Activated T-cell treated with anti-CD3 and anti-CD28 coated beads, Interleukin-2, amount 50 U/mL, for 72 hours (primary cell): ENCODE measurements around the gene RNF17. TPM values are rescaled to one million over a fixed set of nuclear protein-coding genes. Genes with fewer than 3 reads are reported as not detected.
"Not testable (repeated sequence)": the region's sequence is repeated elsewhere in the genome, so short reads cannot be mapped to it uniquely, and the experiment has no call there.

ENCODE experiments used
- ATAC-seq, 2 donors: fragments of 150-1000 bp; cut with Tn5 transposase; replicated peaks in 1 of 2; 2 replicates each; pipeline ENCODE4 v1.10.0; 2021; ENCODE audit warnings: moderate library complexity in 2 of 2, mild to moderate bottlenecking in 1 of 2
- DNase-seq, 2 donors: peaks; one replicate each; pipeline ENCODE4 v3.0.0; 2021 to 2022; ENCODE audit warnings: mixed read lengths in 1 of 2
- H3K27ac Mint-ChIP-seq: one replicate; pipeline ENCODE4 v1.8.0; 2022; ENCODE audit warnings: mild to moderate bottlenecking, moderate library complexity, mixed read lengths
- H3K27me3 Mint-ChIP-seq: one replicate; pipeline ENCODE4 v1.8.0; 2022; ENCODE audit warnings: low read depth, mixed read lengths
- H3K36me3 Mint-ChIP-seq, 2 donors: one replicate each; pipeline ENCODE4 v1.8.0; 2022; ENCODE audit warnings: mixed read lengths in 2 of 2, mild to moderate bottlenecking in 1 of 2; ENCODE audit not compliant: insufficient read depth in 2 of 2
- H3K4me1 Mint-ChIP-seq: one replicate; pipeline ENCODE4 v1.8.0; 2022; ENCODE audit warnings: low read depth, mixed read lengths
- H3K4me3 Mint-ChIP-seq, 2 donors: one replicate each; pipeline ENCODE4 v1.8.0; 2022; ENCODE audit warnings: mild to moderate bottlenecking in 2 of 2, mixed read lengths in 2 of 2, moderate library complexity in 2 of 2
- H3K9me3 Mint-ChIP-seq, 2 donors: one replicate each; pipeline ENCODE4 v1.8.0; 2022; ENCODE audit warnings: mixed read lengths in 2 of 2
- total RNA-seq, 2 donors: library from RNA; stranded (reverse); gene quantifications; one replicate each; pipeline ENCODE4 v1.2.3, GENCODE V29; 2022

The RNF17 gene
- total RNA-seq, 2 donors from 2014 or later, result 0.65 TPM; not detected in 1

- peaks cover 67% of the 10 kb centered on the region for H3K27me3 Mint-ChIP-seq
- no peaks in the 10 kb centered on the region for H3K9me3 Mint-ChIP-seq
- H3K4me1 Mint-ChIP-seq, result peaks cover 6% of the 10 kb centered on the region
- no peak for ATAC-seq
- H3K4me3 Mint-ChIP-seq, result peak overlapping the region; percentile 68 to 82
- no peak for DNase-seq
- no peaks in the 10 kb centered on the region for H3K36me3 Mint-ChIP-seq
- no peak overlapping the region for H3K27ac Mint-ChIP-seq
These were observed 15.9 kb upstream of the RNF17 start for GRCh38 chr13:24748061-24748400.

DNA sequence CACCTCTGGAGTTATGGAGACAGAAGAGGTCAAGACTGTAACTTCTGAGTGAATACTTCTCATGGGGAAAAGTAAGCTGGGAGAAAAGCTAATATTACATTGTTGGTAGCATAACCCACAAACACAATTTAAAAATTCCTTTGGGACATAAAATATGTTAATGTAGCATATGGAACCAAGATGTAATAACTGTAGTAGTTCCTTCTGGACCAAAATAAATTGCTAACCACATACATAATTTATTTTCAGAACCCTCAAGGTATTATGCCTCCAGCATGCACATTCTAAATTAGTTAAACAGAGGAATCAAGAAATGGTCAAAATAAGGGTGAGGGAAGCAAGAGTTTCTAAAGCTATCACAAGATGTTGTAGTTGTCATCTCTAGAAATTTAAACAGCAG, 4.8 kb upstream of the RNF17 start:
- H3K36me3 Mint-ChIP-seq, result no peaks in the 10 kb centered on the region
- H3K27ac Mint-ChIP-seq, result no peak overlapping the region
- no peaks in the 10 kb centered on the region for H3K9me3 Mint-ChIP-seq

DNA sequence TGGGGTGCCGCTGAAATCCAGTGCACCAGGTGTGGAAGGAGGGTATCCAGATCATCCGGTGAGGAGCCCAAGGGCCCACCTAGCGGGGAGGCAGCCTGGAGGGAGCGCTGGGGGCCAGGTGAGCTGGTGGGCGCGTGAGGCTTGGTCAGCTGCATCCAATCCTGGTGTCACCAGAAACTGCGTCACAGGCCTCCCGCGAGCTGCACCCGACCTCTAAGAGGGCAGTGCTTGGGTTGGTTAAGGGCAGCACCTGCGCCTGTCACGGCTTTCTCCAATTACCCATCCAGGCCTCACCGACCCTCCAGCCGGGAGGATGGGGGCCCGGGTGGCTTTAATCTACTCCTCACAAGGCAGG, 284 bp downstream of the RNF17 start:
- Mint-ChIP-seq H3K4me1 (no peaks in the 10 kb centered on the region), H3K27me3 (peaks cover 17% of the 10 kb centered on the region), H3K4me3 (no peak overlapping the region), H3K27ac (no peak overlapping the region), H3K36me3 (no peaks in the 10 kb centered on the region), H3K9me3 (no peaks in the 10 kb centered on the region)
- no peak for DNase-seq
- no peak for ATAC-seq

More for the DNA sequence above, 4.8 kb upstream of the RNF17 start:
- H3K4me1 Mint-ChIP-seq, result no peaks in the 10 kb centered on the region
- ATAC-seq, result no peak
- DNase-seq, result no peak
- H3K27me3 Mint-ChIP-seq, result peaks cover 41% of the 10 kb centered on the region
- H3K4me3 Mint-ChIP-seq, result no peak overlapping the region

GRCh38 chr13:24777171-24777570, 13.2 kb downstream of the RNF17 start:
- Mint-ChIP-seq H3K27ac (no peak overlapping the region), H3K36me3 (no peaks in the 10 kb centered on the region), H3K4me1 (no peaks in the 10 kb centered on the region), H3K27me3 (peaks cover 21% of the 10 kb centered on the region), H3K9me3 (no peaks in the 10 kb centered on the region), H3K4me3 (no peak overlapping the region)
- ATAC-seq, result no peak
- DNase-seq, result no peak

GRCh38 chr13:24784319-24784718, 20.4 kb downstream of the RNF17 start:
- DNase-seq (no peak), ATAC-seq (peak in 1 of 2 donors; percentile 60)
- peaks cover 0 to 10% of the 10 kb centered on the region in 2 donors for H3K36me3 Mint-ChIP-seq

DNA sequence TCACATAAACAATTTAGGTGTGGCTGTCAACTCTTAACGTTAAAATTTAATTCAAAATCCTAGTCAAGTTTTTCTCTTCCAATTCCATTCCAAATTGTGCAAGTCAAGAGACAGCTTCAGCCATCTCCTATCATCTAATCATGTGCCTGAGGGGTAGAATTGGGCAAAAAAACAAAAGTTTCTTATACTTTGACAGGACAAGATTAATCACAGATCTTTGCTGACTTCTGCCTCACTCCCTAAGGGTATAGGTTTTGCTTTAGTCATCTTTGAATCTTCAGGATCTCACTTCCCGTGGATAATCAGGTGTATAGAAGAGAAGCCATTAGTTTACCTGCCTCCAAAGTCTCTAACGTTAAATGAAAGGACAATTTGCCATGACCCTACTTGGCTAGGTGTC, 24.6 kb downstream of the RNF17 start:
- H3K9me3 Mint-ChIP-seq, result peaks cover 2 to 10% of the 10 kb centered on the region in 2 donors
- no peak overlapping the region for H3K27ac Mint-ChIP-seq
- DNase-seq, result no peak
- peaks cover 5% of the 10 kb centered on the region for H3K4me1 Mint-ChIP-seq
- peaks cover 0 to 10% of the 10 kb centered on the region in 2 donors for H3K36me3 Mint-ChIP-seq
- ATAC-seq, result no peak
- peaks cover 84% of the 10 kb centered on the region for H3K27me3 Mint-ChIP-seq
- no peak overlapping the region for H3K4me3 Mint-ChIP-seq

More at GRCh38 chr13:24784319-24784718, 20.4 kb downstream of the RNF17 start:
- H3K4me1 Mint-ChIP-seq, result peaks cover 5% of the 10 kb centered on the region
- peaks cover 69% of the 10 kb centered on the region for H3K27me3 Mint-ChIP-seq
- H3K9me3 Mint-ChIP-seq, result peaks cover 2 to 11% of the 10 kb centered on the region in 2 donors
- H3K27ac Mint-ChIP-seq, result no peak overlapping the region
- no peak overlapping the region for H3K4me3 Mint-ChIP-seq

DNA sequence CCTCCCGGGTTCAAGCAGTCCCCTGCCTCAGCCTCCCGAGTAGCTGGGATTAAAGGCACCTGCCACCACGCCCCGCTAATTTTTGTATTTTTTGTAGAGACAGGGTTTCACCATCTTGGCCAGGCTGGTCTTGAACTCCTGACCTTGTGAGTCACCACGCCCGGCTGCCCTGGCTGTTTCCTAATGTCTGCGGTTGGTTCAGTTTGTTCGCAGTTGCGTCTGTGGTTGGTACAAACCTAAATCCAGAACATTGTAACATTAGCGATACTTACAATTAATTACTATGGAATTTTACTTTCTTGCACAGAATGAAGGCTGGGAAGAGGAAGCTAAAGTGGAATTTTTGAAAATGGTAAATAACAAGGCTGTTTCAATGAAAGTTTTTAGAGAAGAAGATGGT, 38.1 kb downstream of the RNF17 start:
- Mint-ChIP-seq H3K4me1 (no peaks in the 10 kb centered on the region), H3K27ac (no peak overlapping the region), H3K9me3 (peaks cover 0 to 2% of the 10 kb centered on the region in 2 donors), H3K36me3 (peaks cover 0 to 2% of the 10 kb centered on the region in 2 donors), H3K4me3 (no peak overlapping the region), H3K27me3 (peaks cover 45% of the 10 kb centered on the region)
- ATAC-seq (no peak), DNase-seq (no peak)

GRCh38 chr13:24821207-24821606, 57.2 kb downstream of the RNF17 start:
- H3K36me3 Mint-ChIP-seq, result peaks cover 0 to 2% of the 10 kb centered on the region in 2 donors
- peaks cover 0 to 3% of the 10 kb centered on the region in 2 donors for H3K9me3 Mint-ChIP-seq
- DNase-seq (no peak), ATAC-seq (no peak)
- no peak overlapping the region for H3K27ac Mint-ChIP-seq
- H3K27me3 Mint-ChIP-seq, result peaks cover 39% of the 10 kb centered on the region
- H3K4me1 Mint-ChIP-seq, result no peaks in the 10 kb centered on the region
- no peak overlapping the region for H3K4me3 Mint-ChIP-seq

DNA sequence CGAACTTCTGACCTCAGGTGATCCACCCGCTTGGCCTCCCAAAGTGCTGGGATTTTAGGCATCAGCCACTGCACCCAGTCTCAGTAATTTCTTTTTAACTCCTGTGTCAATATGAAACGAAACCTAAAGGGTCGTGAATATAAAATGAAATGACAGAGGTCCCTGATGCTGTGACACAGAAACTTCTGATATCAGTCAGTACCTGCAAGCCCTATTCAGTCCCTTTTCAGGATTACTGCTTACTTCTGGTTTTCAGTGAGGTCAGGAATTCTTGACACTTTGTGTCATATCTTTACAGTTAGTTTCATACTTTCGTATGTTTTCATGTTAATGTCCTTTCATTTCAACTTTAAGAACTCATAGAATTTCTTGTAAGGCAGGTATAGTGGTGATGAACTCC, 58.7 kb downstream of the RNF17 start:
- Mint-ChIP-seq H3K27me3 (peaks cover 35% of the 10 kb centered on the region), H3K36me3 (peaks cover 0 to 2% of the 10 kb centered on the region in 2 donors), H3K4me3 (no peak overlapping the region), H3K4me1 (no peaks in the 10 kb centered on the region), H3K27ac (no peak overlapping the region), H3K9me3 (peaks cover 0 to 3% of the 10 kb centered on the region in 2 donors)
- DNase-seq (peak in 1 of 2 donors; percentile 1), ATAC-seq (peak; percentile 58 to 86)

DNA sequence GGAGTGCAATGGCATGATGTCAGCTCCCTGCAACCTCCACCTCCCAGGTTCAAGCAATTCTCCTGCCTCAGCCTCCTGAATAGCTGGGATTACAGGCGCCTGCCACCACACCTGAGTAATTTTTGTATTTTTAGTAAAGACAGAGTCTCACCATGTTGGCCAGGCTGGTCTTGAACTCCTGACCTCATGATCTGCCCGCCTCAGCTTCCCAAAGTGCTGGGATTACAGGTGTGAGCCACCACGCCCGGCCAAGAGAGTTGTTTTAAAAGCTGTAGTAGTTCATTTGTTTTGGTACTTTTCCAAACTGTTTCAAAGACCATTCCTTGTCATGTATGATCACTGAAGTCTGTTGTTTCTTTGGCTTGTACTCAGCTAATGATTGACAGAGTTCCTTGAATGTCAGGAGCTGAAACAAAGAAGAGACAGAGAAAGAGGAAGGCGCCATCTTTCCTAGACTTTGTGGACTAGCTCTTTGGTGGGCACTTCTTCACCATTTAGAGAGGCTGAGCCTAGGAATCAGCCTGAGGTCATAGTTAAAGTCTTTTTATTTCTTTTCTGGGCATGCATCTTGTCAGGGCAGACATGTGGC, 59.2 kb downstream of the RNF17 start:
- not testable (repeated sequence) for H3K27ac Mint-ChIP-seq, H3K9me3 Mint-ChIP-seq, H3K4me1 Mint-ChIP-seq, ATAC-seq, H3K36me3 Mint-ChIP-seq, H3K4me3 Mint-ChIP-seq, DNase-seq
- peaks cover 35% of the 10 kb centered on the region for H3K27me3 Mint-ChIP-seq

DNA sequence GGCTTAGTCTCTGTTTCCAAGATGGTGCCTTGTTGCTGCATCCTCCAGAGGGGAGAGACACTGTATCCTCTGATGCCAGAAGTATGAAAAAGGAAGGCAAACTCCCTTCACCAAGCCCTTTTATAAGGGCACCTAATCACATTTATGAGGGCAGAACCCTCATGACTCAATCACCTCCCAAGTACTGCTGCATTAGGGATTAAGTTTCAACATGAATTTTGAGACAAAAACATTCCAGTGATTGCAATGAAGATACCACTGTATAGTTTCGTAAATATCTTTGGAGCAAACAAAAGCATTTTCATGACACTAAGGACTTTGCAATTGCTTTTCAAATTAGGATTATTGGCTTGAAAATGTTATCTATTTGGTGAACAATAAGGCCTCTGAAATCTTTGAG, 63.8 kb downstream of the RNF17 start:
- no peak overlapping the region for H3K4me3 Mint-ChIP-seq
- no peaks in the 10 kb centered on the region for H3K4me1 Mint-ChIP-seq
- peaks cover 34% of the 10 kb centered on the region for H3K27me3 Mint-ChIP-seq
- ATAC-seq, result no peak
- no peaks in the 10 kb centered on the region for H3K9me3 Mint-ChIP-seq
- no peak overlapping the region for H3K27ac Mint-ChIP-seq
- no peaks in the 10 kb centered on the region for H3K36me3 Mint-ChIP-seq
- no peak for DNase-seq

- no peak overlapping the region for H3K4me3 Mint-ChIP-seq
- no peaks in the 10 kb centered on the region for H3K4me1 Mint-ChIP-seq
- H3K27me3 Mint-ChIP-seq, result peaks cover 60% of the 10 kb centered on the region
- no peak for DNase-seq
- ATAC-seq, result no peak
- no peaks in the 10 kb centered on the region for H3K36me3 Mint-ChIP-seq
- no peak overlapping the region for H3K27ac Mint-ChIP-seq
- H3K9me3 Mint-ChIP-seq, result no peaks in the 10 kb centered on the region
These were observed 71.0 kb downstream of the RNF17 start for GRCh38 chr13:24834902-24835510.

- ATAC-seq, H3K9me3 Mint-ChIP-seq, H3K27ac Mint-ChIP-seq, H3K4me1 Mint-ChIP-seq, H3K36me3 Mint-ChIP-seq, DNase-seq, H3K4me3 Mint-ChIP-seq: not testable (repeated sequence)
- H3K27me3 Mint-ChIP-seq, result peaks cover 56% of the 10 kb centered on the region
These were observed 73.6 kb downstream of the RNF17 start for GRCh38 chr13:24837528-24837927.
